Liver (tissue), 9 donors: ENCODE measurements around the gene PIR. TPM values are rescaled to one million over a fixed set of nuclear protein-coding genes. Genes with fewer than 3 reads are reported as not detected.

ENCODE experiments used
- DNase-seq: peaks from one replicate; pipeline ENCODE4 v3.0.0-alpha.2; 2017; ENCODE audit warnings: low spot score
- H3K27ac ChIP-seq, 2 donors: one replicate each; pipeline ENCODE4 v1.7.0; 2013; ENCODE audit warnings: inconsistent platforms in 2 of 2, low read length in 2 of 2, control low read depth in 1 of 2, low read depth in 1 of 2, mild to moderate bottlenecking in 1 of 2
- H3K27me3 ChIP-seq, 4 donors: one replicate each; pipeline versions ENCODE4 v1.6.1 to v1.7.0; 2013; ENCODE audit warnings: low read length in 3 of 4, inconsistent platforms in 1 of 4, mild to moderate bottlenecking in 1 of 4, moderate library complexity in 1 of 4; ENCODE audit not compliant: control insufficient read depth in 4 of 4, insufficient read depth in 4 of 4
- H3K36me3 ChIP-seq, 4 donors: one replicate each; pipeline versions ENCODE4 v1.6.1 to v1.7.0; 2013; ENCODE audit warnings: low read length in 3 of 4, mild to moderate bottlenecking in 3 of 4, low read depth in 1 of 4, moderate library complexity in 1 of 4; ENCODE audit not compliant: control insufficient read depth in 4 of 4, insufficient read depth in 3 of 4
- H3K4me1 ChIP-seq, 4 donors: one replicate each; pipeline versions ENCODE4 v1.6.1 to v1.7.0; 2013; ENCODE audit warnings: low read length in 3 of 4, mild to moderate bottlenecking in 3 of 4, moderate library complexity in 1 of 4; ENCODE audit not compliant: control insufficient read depth in 4 of 4, insufficient read depth in 4 of 4
- H3K4me3 ChIP-seq, 3 donors: one replicate each; pipeline versions ENCODE4 v1.6.1 to v1.7.0; 2013; ENCODE audit warnings: low read length in 3 of 3, control low read depth in 1 of 3, low read depth in 1 of 3, mild to moderate bottlenecking in 1 of 3
- H3K9ac ChIP-seq, 2 donors: one replicate each; pipeline ENCODE4 v1.7.0; 2013; ENCODE audit warnings: low read length in 2 of 2, mild to moderate bottlenecking in 2 of 2, moderate library complexity in 2 of 2, control low read depth in 1 of 2, low read depth in 1 of 2
- H3K9me3 ChIP-seq, 4 donors: one replicate each; pipeline versions ENCODE4 v1.6.1 to v1.7.0; 2013; ENCODE audit warnings: low read length in 3 of 4; ENCODE audit not compliant: control insufficient read depth in 4 of 4
- ATF3 ChIP-seq: IDR thresholded peaks from 2 replicates; pipeline ENCODE4 v1.6.1; 2016; ENCODE audit warnings: antibody characterized with exemption
- EGR1 ChIP-seq, 2 donors: IDR thresholded peaks; 2 replicates each; pipeline ENCODE4 v1.6.1; 2016 to 2018; ENCODE audit warnings: antibody characterized with exemption in 2 of 2, low read depth in 2 of 2
- FOXA1 ChIP-seq: IDR thresholded peaks from 2 replicates; pipeline ENCODE4 v1.6.1; 2016; ENCODE audit warnings: antibody characterized with exemption
- FOXA2 ChIP-seq: IDR thresholded peaks from 2 replicates; pipeline ENCODE4 v1.6.1; 2016; ENCODE audit warnings: antibody characterized with exemption
- GABPA ChIP-seq, 2 donors: IDR thresholded peaks in 1 of 2; conservative IDR thresholded peaks in 1 of 2; 2 replicates each; pipeline ENCODE4 v1.6.1; 2016; ENCODE audit warnings: antibody characterized with exemption in 2 of 2, mild to moderate bottlenecking in 1 of 2, moderate library complexity in 1 of 2
- HNF4A ChIP-seq, 2 donors: conservative IDR thresholded peaks; 2 replicates each; pipeline ENCODE4 v1.6.1; 2016; ENCODE audit warnings: antibody characterized with exemption in 2 of 2, mild to moderate bottlenecking in 2 of 2
- HNF4G ChIP-seq: IDR thresholded peaks from 2 replicates; pipeline ENCODE4 v1.6.1; 2016; ENCODE audit warnings: antibody characterized with exemption
- JUND ChIP-seq, 2 donors: IDR thresholded peaks; 2 replicates each; pipeline ENCODE4 v1.6.1; 2016; ENCODE audit warnings: antibody characterized with exemption in 2 of 2
- MAX ChIP-seq: IDR thresholded peaks from 2 replicates; pipeline ENCODE4 v1.6.1; 2016; ENCODE audit warnings: antibody characterized with exemption
- NR2F2 ChIP-seq: IDR thresholded peaks from 2 replicates; pipeline ENCODE4 v1.6.1; 2016; ENCODE audit warnings: antibody characterized with exemption
- RAD21 ChIP-seq, 2 donors: IDR thresholded peaks; 2 replicates each; pipeline ENCODE4 v1.6.1; 2016; ENCODE audit warnings: antibody characterized with exemption in 2 of 2, mild to moderate bottlenecking in 2 of 2
- REST ChIP-seq: IDR thresholded peaks from 2 replicates; pipeline ENCODE4 v1.6.1; 2016; ENCODE audit warnings: antibody characterized with exemption, mild to moderate bottlenecking
- SP1 ChIP-seq: IDR thresholded peaks from 2 replicates; pipeline ENCODE4 v1.6.1; 2018; ENCODE audit warnings: antibody characterized with exemption, mild to moderate bottlenecking
- TAF1 ChIP-seq: conservative IDR thresholded peaks from 2 replicates; pipeline ENCODE4 v1.6.1; 2016; ENCODE audit warnings: antibody characterized with exemption, mild to moderate bottlenecking
- WGBS: extraction: QIAGEN DNeasy Blood & Tissue Kit; methylation state at CpG from one replicate; pipeline ENCODE4 v1.1.7; 2013; 5-methylcytosine and 5-hydroxymethylcytosine counted together
- polyA plus RNA-seq, 2 donors: library from polyadenylated mRNA; stranded (reverse) in 1 of 2; unstranded in 1 of 2; fragments of 200-250 nt in 1 of 2; fragments of >200 nt in 1 of 2; fragmentation: Nextera tagmentation in 1 of 2; extraction: Ambion mirVana in 1 of 2; gene quantifications; one replicate each; pipeline versions ENCODE4 v1.2.1 to v1.2.3, GENCODE V29; 2013 to 2015
- total RNA-seq, 2 donors: library from RNA; depleted of rRNA; stranded (reverse); fragments of >200 nt; gene quantifications; one replicate each; pipeline ENCODE4 v1.2.3, GENCODE V29; 2014
- donor health status: healthy.
- donor health status: healthy.
- donor health status: healthy.
- donor health status: healthy.
- donor health status: healthy.

Gene PIR
- total and polyA plus RNA-seq, 4 donors: 9.0 to 24.7 (median 17.0) TPM

- WGBS: 94% methylated on average over 3 of the region's 3 CpGs
- H3K27me3 ChIP-seq: no peaks in the 10 kb centered on the region
Observed at GRCh38 chrX:15373976-15374375, 119.2 kb downstream of the PIR start.

GRCh38 chrX:15366506-15367352 lies 126.4 kb downstream of the PIR start:
- TF ChIP-seq REST: no peak
- no peak for TF ChIP-seq FOXA2
- no peak for TF ChIP-seq JUND (IDR thresholded peaks at IDR 0.05)
- TF ChIP-seq HNF4G: no peak
- no peaks in the 10 kb centered on the region for H3K9me3 ChIP-seq
- H3K4me1 ChIP-seq: no peaks in the 10 kb centered on the region
- no peaks in the 10 kb centered on the region for H3K27me3 ChIP-seq
- WGBS: 80% methylated on average over 9 of the region's 9 CpGs
- no peak overlapping the region for H3K27ac ChIP-seq
- H3K4me3 ChIP-seq: no peak overlapping the region
- no peak overlapping the region for H3K9ac ChIP-seq
- no peaks in the 10 kb centered on the region for H3K36me3 ChIP-seq
- DNase-seq: no peak

More at GRCh38 chrX:15373976-15374375, 119.2 kb downstream of the PIR start:
- no peak for DNase-seq
- TF ChIP-seq HNF4G (no peak), JUND (IDR thresholded peaks at IDR 0.05) (no peak), FOXA1 (no peak), NR2F2 (no peak), EGR1 (IDR thresholded peaks at IDR 0.05; ENCODE audit: low read depth in 2 of 2) (no peak), ATF3 (no peak), HNF4A (conservative IDR thresholded peaks at IDR 0.05) (no peak), RAD21 (IDR thresholded peaks at IDR 0.05) (no peak), FOXA2 (no peak)
- Histone ChIP-seq H3K27ac (no peak overlapping the region), H3K4me3 (no peak overlapping the region), H3K4me1 (no peaks in the 10 kb centered on the region), H3K36me3 (no peaks in the 10 kb centered on the region), H3K9me3 (peaks cover 0 to 4% (median 2%) of the 10 kb centered on the region in 4 donors), H3K9ac (no peak overlapping the region)

GRCh38 chrX:15359701-15360100 lies 133.4 kb downstream of the PIR start:
- Histone ChIP-seq H3K4me3 (no peak overlapping the region), H3K27ac (no peak overlapping the region), H3K27me3 (no peaks in the 10 kb centered on the region), H3K9me3 (peaks cover 0 to 3% (median 0%) of the 10 kb centered on the region in 4 donors), H3K9ac (no peak overlapping the region), H3K36me3 (no peaks in the 10 kb centered on the region), H3K4me1 (no peaks in the 10 kb centered on the region)
- no peak for DNase-seq
- TF ChIP-seq TAF1 (no peak), SP1 (no peak), ATF3 (no peak), FOXA2 (no peak), RAD21 (IDR thresholded peaks at IDR 0.05) (no peak), GABPA (IDR thresholded peaks at IDR 0.05 in 1 of 2, conservative IDR thresholded peaks at IDR 0.05 in 1 of 2) (no peak), JUND (IDR thresholded peaks at IDR 0.05) (no peak), EGR1 (IDR thresholded peaks at IDR 0.05; ENCODE audit: low read depth in 2 of 2) (no peak), MAX (no peak)
- 91% methylated on average over 2 of the region's 2 CpGs for WGBS
